IMR-90 (cell line): Measurements from ENCODE around the gene DCLK1. TPM values are rescaled to one million over a fixed set of nuclear protein-coding genes. Genes with fewer than 3 reads are reported as not detected.
A peak's percentile ranks its signal among the peaks of the same experiment; 100 is the strongest.

Source experiments
- ATAC-seq: fragments of 200-7000 bp; cut with Tn5 transposase; 2 replicates; pipeline ENCODE4 v1.9.1; 2020; ENCODE audit warnings: low read depth, mild to moderate bottlenecking, moderate library complexity
- BruUV-seq: library from RNA; stranded (reverse); fragments of 400-500 nt; replicated peaks from 2 replicates; lab custom pipeline; 2021; lab: Mats Ljungman, UMichigan
- CTCF ChIA-PET: fragments of 300-600 bp; formaldehyde crosslinking; extraction: SDS; loops from one replicate; lab custom pipeline; 2021; ENCODE audit warnings: antibody characterized with exemption; lab: Yijun Ruan, JAX
- POLR2A ChIA-PET: fragments of 300-600 bp; sonication (Branson Sonifier 250); formaldehyde crosslinking; loops from one replicate; lab custom pipeline; 2022; ENCODE audit warnings: antibody characterized with exemption; ENCODE audit not compliant: unreplicated experiment; lab: Charles Lee
- DNase-seq: peaks from one replicate; pipeline ENCODE4 v3.0.0; 2013
- H2AFZ ChIP-seq: replicated peaks from 2 replicates; pipeline ENCODE3; 2013; ENCODE audit warnings: low read length, mild to moderate bottlenecking; ENCODE audit not compliant: poor library complexity
- H2AK5ac ChIP-seq: 2 replicates; pipeline ENCODE4 v1.6.1; 2013; ENCODE audit warnings: low read depth, low read length, inconsistent platforms
- H2AK9ac ChIP-seq: replicated peaks from 2 replicates; pipeline ENCODE3; 2013; ENCODE audit warnings: mild to moderate bottlenecking, low read depth, low read length, moderate library complexity; ENCODE audit not compliant: poor library complexity
- H2BK120ac ChIP-seq: 2 replicates; pipeline ENCODE4 v1.6.1; 2013; ENCODE audit warnings: low read depth, low read length, inconsistent platforms
- H2BK15ac ChIP-seq: 3 replicates; pipeline ENCODE4 v1.6.1; 2013; ENCODE audit warnings: low read depth, low read length, inconsistent platforms
- H2BK20ac ChIP-seq: 2 replicates; pipeline ENCODE4 v1.6.1; 2013; ENCODE audit warnings: low read depth, mild to moderate bottlenecking, inconsistent platforms, low read length, moderate library complexity
- H2BK5ac ChIP-seq: 2 replicates; pipeline ENCODE4 v1.6.1; 2013; ENCODE audit warnings: mild to moderate bottlenecking, low read depth, low read length, inconsistent platforms; ENCODE audit not compliant: poor library complexity, severe bottlenecking
- H3K14ac ChIP-seq: replicated peaks from 2 replicates; pipeline ENCODE4 v1.6.1; 2013; ENCODE audit warnings: low read depth, low read length, inconsistent platforms
- H3K18ac ChIP-seq: 2 replicates; pipeline ENCODE4 v1.6.1; 2013; ENCODE audit warnings: low read depth, low read length, control low read depth
- H3K23ac ChIP-seq: 2 replicates; pipeline ENCODE4 v1.6.1; 2013; ENCODE audit warnings: low read depth, low read length, inconsistent platforms
- H3K27ac ChIP-seq: 2 replicates; pipeline ENCODE4 v1.5.1; 2013; ENCODE audit warnings: mild to moderate bottlenecking, control low read depth, low read length; ENCODE audit not compliant: insufficient read depth
- H3K27me3 ChIP-seq: 2 replicates; pipeline ENCODE4 v1.6.1; 2013; ENCODE audit warnings: low read length; ENCODE audit not compliant: control insufficient read depth, insufficient read depth
- H3K36me3 ChIP-seq: 2 replicates; pipeline ENCODE4 v1.6.1; 2013; ENCODE audit warnings: low read length, mixed read lengths; ENCODE audit not compliant: control insufficient read depth, insufficient read depth
- H3K4ac ChIP-seq: 2 replicates; pipeline ENCODE4 v1.6.1; 2013; ENCODE audit warnings: low read depth, low read length, inconsistent platforms
- H3K4me1 ChIP-seq: 2 replicates; pipeline ENCODE4 v1.6.1; 2013; ENCODE audit warnings: low read length, mixed read lengths; ENCODE audit not compliant: control insufficient read depth, insufficient read depth
- H3K4me2 ChIP-seq: 2 replicates; pipeline ENCODE4 v1.6.1; 2013; ENCODE audit warnings: low read depth, mild to moderate bottlenecking, control low read depth, low read length, moderate library complexity
- H3K4me3 ChIP-seq: 2 replicates; pipeline ENCODE4 v1.5.1; 2013; ENCODE audit warnings: low read depth, mild to moderate bottlenecking, control low read depth, low read length, moderate library complexity; ENCODE audit not compliant: insufficient read depth
- H3K56ac ChIP-seq: 2 replicates; pipeline ENCODE4 v1.6.1; 2013; ENCODE audit warnings: low read length, inconsistent platforms; ENCODE audit not compliant: insufficient read depth; ENCODE audit errors: extremely low read depth
- H3K79me1 ChIP-seq, 2 experiments: 2 replicates each; pipeline ENCODE4 v1.6.1; 2013; ENCODE audit warnings: low read length in 2 of 2, inconsistent platforms in 1 of 2, low read depth in 1 of 2
- H3K9ac ChIP-seq: 2 replicates; pipeline ENCODE4 v1.6.1; 2013; ENCODE audit warnings: low read depth, low read length, control low read depth
- H3K9me1 ChIP-seq: 2 replicates; pipeline ENCODE4 v1.6.1; 2013; ENCODE audit warnings: low read length, inconsistent platforms; ENCODE audit not compliant: insufficient read depth
- H3K9me3 ChIP-seq: 2 replicates; pipeline ENCODE4 v1.6.1; 2013; ENCODE audit warnings: low read length; ENCODE audit not compliant: control insufficient read depth, insufficient read depth
- H4K20me1 ChIP-seq: 2 replicates; pipeline ENCODE4 v1.6.1; 2013; ENCODE audit warnings: low read length, inconsistent platforms; ENCODE audit not compliant: insufficient read depth
- H4K5ac ChIP-seq: 2 replicates; pipeline ENCODE4 v1.6.1; 2013; ENCODE audit warnings: mild to moderate bottlenecking, low read depth, low read length, control low read depth
- H4K8ac ChIP-seq, 2 experiments: 2 replicates each; pipeline ENCODE4 v1.6.1; 2013; ENCODE audit warnings: low read depth in 2 of 2, low read length in 2 of 2, control low read depth in 1 of 2, inconsistent platforms in 1 of 2
- H4K91ac ChIP-seq: 2 replicates; pipeline ENCODE4 v1.6.1; 2013; ENCODE audit warnings: low read depth, low read length, inconsistent platforms; ENCODE audit not compliant: insufficient read depth
- FOS ChIP-seq: fragments of 150-350 bp; IDR thresholded peaks from 2 replicates; pipeline ENCODE4 v1.6.1; 2016; ENCODE audit warnings: low read depth, low read length
- MAFK ChIP-seq: IDR thresholded peaks from 2 replicates; pipeline ENCODE4 v1.6.1; 2012; ENCODE audit warnings: low read depth, low read length, improper control_type of control experiment
- RCOR1 ChIP-seq: IDR thresholded peaks from 2 replicates; pipeline ENCODE4 v1.6.1; 2012; ENCODE audit warnings: mild to moderate bottlenecking, low read length, improper control_type of control experiment; ENCODE audit not compliant: insufficient replicate concordance
- WGBS, 2 experiments: methylation state at CpG; one replicate each; pipeline versions ENCODE4 v1.1.5 to v1.1.7; 2013; ENCODE audit warnings: missing lambda C conversion rate in 2 of 2; ENCODE audit not compliant: insufficient read length in 1 of 2; ENCODE audit errors: extremely low coverage in 2 of 2; 5-methylcytosine and 5-hydroxymethylcytosine counted together
- dilution Hi-C: fragments of 300-500 bp; cut with HindIII; formaldehyde crosslinking; loops from one replicate; pipeline ENCODE4 v1.14.3; 2018; ENCODE audit warnings: low sequenced_read_pairs; ENCODE audit not compliant: unreplicated experiment
- in situ Hi-C: fragments of 300-500 bp; cut with MboI; formaldehyde crosslinking; loops from 3 replicates; pipeline ENCODE4 v1.14.3; 2019; ENCODE audit warnings: low sequenced_read_pairs, inconsistent platforms, mixed read lengths
- intact Hi-C: fragments of 100-400 bp; cut with micrococcal nuclease; formaldehyde crosslinking; loops from 2 replicates; pipeline ENCODE4 v1.10.0; 2022
- polyA plus RNA-seq, 3 experiments: library from polyadenylated mRNA; depleted of rRNA; stranded (reverse); fragments of >200 nt; gene quantifications; 2 replicates each; pipeline ENCODE4 v1.2.3, GENCODE V29; 2012; ENCODE audit warnings: low replicate concordance in 1 of 3
- total RNA-seq: library from RNA; depleted of rRNA; stranded (reverse); fragments of >200 nt; gene quantifications from 2 replicates; pipeline ENCODE4 v1.2.3, GENCODE V29; 2012

Gene DCLK1
- total and polyA plus RNA-seq, 2 of the 4 experiments (the other 2 are of a cell fraction), result under 0.01 to 0.02 TPM

DNA sequence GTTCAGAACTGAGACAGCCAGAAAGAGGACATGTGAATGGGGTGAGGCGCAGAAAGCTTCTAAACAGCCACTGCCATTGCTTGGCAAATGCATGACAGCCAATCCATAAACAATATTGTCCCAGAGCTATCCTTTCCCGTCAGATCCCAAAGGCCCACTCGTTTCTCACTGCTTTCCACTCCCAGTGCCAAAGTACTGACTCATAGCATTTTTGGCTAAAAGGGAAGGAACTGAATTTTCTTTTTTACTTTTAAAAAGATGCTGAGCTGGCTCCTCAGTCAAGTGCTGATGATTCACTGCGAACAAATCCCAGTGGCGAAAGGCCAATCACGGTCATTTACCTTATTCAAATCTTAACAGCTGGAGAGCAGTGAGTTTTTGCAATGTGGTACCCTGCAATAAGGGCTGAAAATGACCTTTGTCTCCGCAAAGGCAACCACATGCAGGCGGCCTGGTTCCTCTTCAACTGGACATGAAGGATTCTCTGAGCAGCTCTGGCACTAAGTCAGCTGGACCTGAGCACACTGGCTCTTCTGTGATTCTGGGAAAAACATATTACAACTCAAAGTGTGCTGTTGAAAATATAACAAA, 151.7 kb downstream of the DCLK1 start:
- Histone ChIP-seq H3K27me3 (peaks cover 6% of the 10 kb centered on the region; the same call in 1 of the 2 replicates), H2AFZ (peak overlapping the region; percentile 70), H4K91ac (no peak overlapping the region), H3K4me3 (no peak overlapping the region), H3K4me2 (no peak overlapping the region), H2BK120ac (no peak overlapping the region), H3K9ac (no peak overlapping the region), H4K8ac (no peak overlapping the region), H3K4ac (no peak overlapping the region), H3K18ac (no peak overlapping the region), H3K36me3 (no peaks in the 10 kb centered on the region), H3K14ac (no peak overlapping the region), H2BK15ac (no peak overlapping the region), H3K23ac (no peak overlapping the region), H3K79me1 (no peaks in the 10 kb centered on the region), H3K56ac (no peak overlapping the region), H2BK20ac (no peak overlapping the region), H4K5ac (no peak overlapping the region), H2AK5ac (no peak overlapping the region), H2BK5ac (no peak overlapping the region), H2AK9ac (no peak overlapping the region), H3K9me3 (no peaks in the 10 kb centered on the region; the same call in 1 of the 2 replicates), H3K27ac (no peak overlapping the region), H4K20me1 (no peaks in the 10 kb centered on the region), H3K9me1 (no peaks in the 10 kb centered on the region), H3K4me1 (no peaks in the 10 kb centered on the region; the same call in 1 of the 2 replicates)
- WGBS, 2 experiments, result no CpG with 5 or more reads among the region's 8 CpGs
- no TSS peak for BruUV-seq
- POLR2A ChIA-PET, result interaction anchor here (0.6 kb wide), 1 partner anchor 15 kb away, joined by 3 read pairs; no protein-coding TSS in a partner anchor
- CTCF ChIA-PET, result interaction anchor here (0.6 to 1.2 kb wide), 11 partner anchors 12 to 842 kb away, joined by 3 to 24 read pairs (median 4); no protein-coding TSS in a partner anchor
- intact Hi-C loops (loop anchor here (2.0 to 10.0 kb wide), 2 partner anchors 415 to 1015 kb away; partner anchors contain the start of gene ALG5), in situ Hi-C loops (loop anchor here (10.0 to 25.0 kb wide), 2 partner anchors 758 to 995 kb away; no protein-coding TSS in a partner anchor), dilution Hi-C loops (no loop called here)
- peak; percentile 83 for DNase-seq
- ATAC-seq, result peak; percentile 79
- TF ChIP-seq RCOR1 (no peak), MAFK (peak; percentile 87), FOS (peak; percentile 35; the same call in 1 of the 2 replicates)
